Measurements from ENCODE around the gene DCUN1D3.
"Not testable (repeated sequence)": the region's sequence is repeated elsewhere in the genome, so short reads cannot be mapped to it uniquely, and the experiment has no call there.

Gene DCUN1D3

DNA sequence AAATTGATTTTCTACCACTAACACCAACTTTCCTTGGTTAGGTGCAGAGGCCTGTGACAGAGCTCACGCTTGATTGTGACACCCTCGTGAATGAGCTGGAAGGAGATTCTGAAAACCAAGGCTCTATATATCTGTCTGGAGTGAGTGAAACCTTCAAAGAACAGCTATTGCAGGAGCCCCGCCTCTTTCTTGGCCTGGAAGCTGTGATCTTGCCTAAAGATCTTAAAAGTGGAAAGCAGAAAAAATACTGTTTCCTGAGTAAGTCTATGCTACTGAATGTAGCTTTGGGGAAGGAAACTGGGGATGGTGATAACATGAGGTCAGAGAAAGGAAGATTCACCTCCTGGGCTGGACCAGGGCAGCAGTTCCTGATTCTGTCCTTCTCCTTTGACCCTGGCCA is 55.6 kb downstream of the DCUN1D3 start:
- DNase-seq (ENCODE audit: extremely low spot score, insufficient read length, low read depth) (no peak), FAIRE-seq (no peak)

DNA sequence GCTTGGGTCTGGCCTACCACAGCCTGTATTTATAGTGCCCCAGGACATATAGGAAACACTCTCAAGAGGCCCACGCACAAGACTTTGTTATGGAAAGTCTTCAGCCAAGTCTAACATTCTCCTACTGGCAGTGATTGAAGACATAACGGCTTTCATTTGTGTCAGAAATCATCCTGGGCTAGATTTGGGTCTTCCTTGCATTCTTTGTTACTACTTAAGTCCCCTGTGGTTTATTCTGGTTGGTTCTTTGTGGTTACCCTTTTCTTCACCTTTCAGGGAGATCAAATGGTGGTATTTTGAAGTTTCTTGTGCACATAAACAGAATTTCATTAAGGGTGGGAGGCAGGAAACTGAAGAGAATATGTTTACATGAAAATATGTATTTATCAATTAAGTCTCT is 56.1 kb downstream of the DCUN1D3 start:
- no peak for FAIRE-seq

DNA sequence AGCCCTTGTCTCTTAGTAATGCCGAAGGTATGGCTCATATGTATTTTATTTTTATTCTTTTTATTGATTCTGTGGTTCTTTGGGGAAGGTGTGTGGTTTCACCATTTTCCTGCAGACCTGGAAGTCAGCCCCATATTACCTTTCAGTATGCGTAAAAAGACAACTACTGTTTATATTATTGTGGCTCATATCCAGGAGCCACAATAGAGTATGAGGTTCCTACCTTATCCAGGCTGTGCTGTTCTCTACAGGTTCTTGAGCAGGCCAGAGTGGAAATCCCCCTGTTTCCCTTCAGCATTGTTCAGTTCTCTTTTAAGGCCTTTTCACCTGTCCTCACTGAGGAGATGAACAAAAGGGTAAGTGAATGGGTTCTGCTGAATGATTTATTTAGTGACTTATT is 60.7 kb downstream of the DCUN1D3 start:
- FAIRE-seq, result no peak

More for the DNA sequence above, 56.1 kb downstream of the DCUN1D3 start:
- DNase-seq (ENCODE audit: extremely low spot score, insufficient read length, low read depth), result no peak

GRCh38 chr16:20838240-20838639 is 61.9 kb downstream of the DCUN1D3 start:
- no peak for FAIRE-seq
- no peak for DNase-seq (ENCODE audit: extremely low spot score, insufficient read length, low read depth)

More for the DNA sequence above, 60.7 kb downstream of the DCUN1D3 start:
- DNase-seq (ENCODE audit: extremely low spot score, insufficient read length, low read depth), result no peak

DNA sequence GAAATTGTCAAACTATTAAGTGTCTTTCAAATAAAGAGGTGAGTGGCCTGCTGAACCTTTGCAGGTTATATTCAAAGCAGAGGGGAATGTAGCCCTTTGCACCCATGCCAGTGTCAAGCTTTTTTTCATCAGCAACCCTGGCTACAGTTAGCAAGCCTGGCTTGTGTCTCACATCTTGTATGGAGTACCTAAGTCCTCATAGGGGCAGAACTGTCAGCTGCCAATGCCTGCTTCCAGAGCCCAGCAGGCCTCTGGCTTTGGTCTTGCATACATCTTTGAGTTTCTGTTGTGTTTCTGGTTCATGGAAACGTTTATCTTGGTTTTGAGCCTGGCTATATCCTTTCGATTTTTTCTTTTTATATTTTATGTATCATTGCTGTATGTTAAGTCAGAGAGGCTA is 67.1 kb downstream of the DCUN1D3 start:
- DNase-seq (ENCODE audit: extremely low spot score, insufficient read length, low read depth) (no peak), FAIRE-seq (no peak)

DNA sequence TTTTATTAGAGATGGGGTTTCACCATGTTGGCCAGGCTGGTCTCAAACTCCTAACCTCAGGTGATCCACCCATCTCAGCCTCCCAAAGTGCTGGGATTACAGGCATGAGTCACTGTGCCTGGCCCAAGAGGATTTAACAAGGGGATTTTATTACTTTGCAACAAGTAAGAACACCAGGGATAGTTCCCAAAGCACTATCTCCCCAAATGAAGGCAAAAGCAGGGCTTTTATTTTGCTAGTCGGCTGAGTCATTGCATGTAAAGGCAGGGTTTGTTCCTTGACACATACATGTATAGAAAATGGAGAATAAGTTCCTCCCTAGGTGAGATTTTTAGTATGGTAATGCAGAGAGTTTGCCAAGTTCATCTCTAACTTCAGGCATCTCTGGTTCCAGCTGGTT is 69.8 kb downstream of the DCUN1D3 start:
- no peak for DNase-seq (ENCODE audit: extremely low spot score, insufficient read length, low read depth)

GRCh38 chr16:20829536-20829935 is 70.6 kb downstream of the DCUN1D3 start:
- FAIRE-seq, result no peak
- no peak for DNase-seq (ENCODE audit: extremely low spot score, insufficient read length, low read depth)

More for the DNA sequence above, 69.8 kb downstream of the DCUN1D3 start:
- FAIRE-seq, result no peak

DNA sequence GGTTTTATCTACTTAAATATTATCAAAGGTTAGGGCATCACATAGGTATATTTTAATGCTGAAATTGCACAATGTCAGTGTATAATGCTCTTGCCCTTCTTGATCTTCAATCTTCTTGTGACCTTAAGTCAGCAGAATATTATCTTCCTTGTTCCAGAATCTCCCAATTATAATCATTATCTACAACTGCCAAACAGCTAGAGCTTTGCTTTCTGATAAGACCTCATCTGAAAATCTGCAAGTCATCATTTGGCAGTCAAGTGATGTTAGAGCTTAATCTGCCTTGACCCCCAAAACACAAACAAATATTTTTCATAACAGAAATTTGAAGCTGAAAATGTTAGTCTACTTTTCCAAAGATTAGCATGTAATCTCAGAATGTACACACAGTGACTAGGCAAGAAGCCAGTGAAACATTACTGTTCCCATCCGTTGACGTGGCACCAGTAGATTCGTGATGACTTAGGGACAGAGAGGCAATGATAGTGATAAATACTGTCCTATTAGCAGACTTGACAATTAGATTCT is 74.1 kb downstream of the DCUN1D3 start:
- FAIRE-seq, result no peak

DNA sequence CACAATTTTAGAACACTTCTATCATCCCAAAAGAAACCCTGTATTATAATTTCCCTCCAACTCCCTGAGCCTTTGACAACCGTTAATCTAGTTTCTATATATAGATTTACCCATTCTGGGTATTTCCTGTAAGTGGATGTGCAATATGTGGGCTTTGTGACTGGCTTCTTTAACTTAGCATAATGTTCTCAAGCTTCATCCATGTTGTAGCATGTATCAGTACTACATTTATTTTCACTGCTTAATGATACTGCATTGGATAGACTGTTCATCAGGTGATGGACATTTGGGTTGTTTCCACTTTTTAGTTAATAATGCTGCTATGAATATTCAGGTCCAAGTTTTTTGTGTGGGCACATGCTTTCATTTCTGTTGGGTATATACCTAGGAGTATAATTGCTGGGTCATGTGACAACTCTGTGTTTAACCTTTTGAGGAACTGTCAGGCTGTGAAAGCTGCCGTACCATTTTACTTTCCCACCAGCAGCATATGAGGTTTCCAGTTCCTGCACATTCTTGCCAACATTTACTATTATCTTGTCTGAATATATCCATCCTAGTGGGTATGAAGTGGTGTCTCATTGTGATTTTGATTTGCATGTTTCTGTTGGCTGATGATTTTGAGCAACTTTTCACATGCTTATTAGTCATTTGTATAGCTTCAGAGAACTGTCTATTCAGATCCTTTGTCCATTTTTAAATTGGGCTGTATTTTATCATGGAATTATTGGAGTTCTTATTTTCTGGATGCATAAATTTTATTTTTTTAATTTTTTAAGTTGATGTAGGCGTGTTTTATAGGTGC is 77.4 kb downstream of the DCUN1D3 start:
- FAIRE-seq (no peak), DNase-seq (ENCODE audit: extremely low spot score, insufficient read length, low read depth) (no peak)

More for the DNA sequence above, 74.1 kb downstream of the DCUN1D3 start:
- no peak for DNase-seq (ENCODE audit: extremely low spot score, insufficient read length, low read depth)

GRCh38 chr16:20821682-20822081 is 78.5 kb downstream of the DCUN1D3 start:
- FAIRE-seq, result no peak
- no peak for DNase-seq (ENCODE audit: extremely low spot score, insufficient read length, low read depth)

DNA sequence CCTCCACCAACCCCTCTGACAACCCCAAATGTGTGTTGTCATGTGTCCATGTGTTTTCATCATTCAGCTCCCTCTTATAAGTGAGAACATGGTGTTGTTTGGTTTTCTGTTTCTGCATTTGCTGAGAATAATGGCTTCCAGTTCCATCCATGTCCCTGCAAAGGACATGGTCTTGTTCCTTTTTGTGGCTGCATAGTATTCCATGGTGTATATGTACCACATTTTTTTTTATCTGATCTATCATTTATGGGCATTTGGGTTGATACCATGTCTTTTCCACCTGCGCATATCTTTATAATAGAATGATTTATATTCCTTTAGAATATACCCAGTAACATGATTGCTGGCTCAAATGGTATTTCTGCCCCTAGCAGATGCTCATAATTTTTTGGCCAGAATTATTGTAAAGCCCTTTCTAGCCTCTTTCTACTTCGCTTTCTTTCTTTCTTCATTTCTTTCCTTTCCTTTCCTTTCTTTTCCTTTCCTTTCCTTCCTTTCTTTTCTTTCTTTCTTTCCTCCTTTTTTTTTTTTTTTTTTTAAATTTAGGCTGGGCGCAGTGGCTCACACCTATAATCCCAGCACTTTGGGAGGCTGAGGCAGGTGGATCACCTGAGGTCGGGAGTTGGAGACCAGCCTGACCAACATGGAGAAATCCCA is 81.1 kb downstream of the DCUN1D3 start:
- DNase-seq (ENCODE audit: extremely low spot score, insufficient read length, low read depth), result no peak
- no peak for FAIRE-seq

- no peak for FAIRE-seq
Measured at GRCh38 chr16:20814784-20815183, 85.4 kb downstream of the DCUN1D3 start.

DNA sequence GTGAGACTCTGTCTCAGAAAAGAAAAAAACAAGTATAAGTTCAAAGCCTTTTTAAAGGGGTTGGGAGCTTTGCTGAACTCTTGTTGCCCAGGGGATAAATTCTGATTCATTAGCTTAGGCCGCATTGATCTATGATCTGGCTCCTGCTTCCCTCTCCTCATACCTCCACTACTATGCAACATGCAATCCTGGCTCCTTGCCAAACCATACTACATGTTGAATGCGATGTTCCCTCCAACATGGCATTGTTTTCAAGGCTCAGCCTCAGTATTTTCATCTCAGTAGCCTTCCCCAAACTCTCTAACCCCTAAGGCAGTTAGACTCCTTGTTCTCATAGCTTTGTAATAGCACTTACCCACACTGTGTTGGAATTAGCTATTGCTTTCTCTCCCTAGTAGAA is 87.6 kb downstream of the DCUN1D3 start:
- DNase-seq (ENCODE audit: extremely low spot score, insufficient read length, low read depth) (no peak), FAIRE-seq (no peak)

More at GRCh38 chr16:20814784-20815183, 85.4 kb downstream of the DCUN1D3 start:
- DNase-seq (ENCODE audit: extremely low spot score, insufficient read length, low read depth), result no peak

DNA sequence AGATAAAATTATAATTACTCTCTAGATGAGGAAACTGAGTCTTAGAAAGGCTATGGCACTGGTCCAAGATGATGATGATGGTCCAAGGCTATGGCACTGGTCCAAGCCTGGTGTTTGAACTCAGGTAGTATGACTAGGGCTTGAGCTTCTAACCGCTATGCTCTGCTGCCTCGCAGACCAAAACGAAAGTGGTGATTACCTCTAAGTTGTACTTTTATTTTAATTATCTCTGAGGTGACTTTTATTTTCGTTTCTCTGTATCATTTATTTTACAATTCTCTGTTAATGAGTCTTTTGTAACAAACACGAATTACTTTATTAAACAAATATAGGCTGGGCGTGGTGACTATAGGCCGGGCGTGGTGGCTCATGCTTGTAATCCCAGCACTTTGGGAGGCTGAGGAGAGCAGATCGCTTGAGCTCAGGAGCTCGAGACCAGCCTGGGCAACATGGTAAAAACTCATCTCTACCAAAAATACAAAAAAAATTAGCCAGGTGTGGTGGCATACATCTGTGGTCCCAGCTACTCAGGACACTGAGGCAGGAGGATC is 88.2 kb downstream of the DCUN1D3 start:
- peak; percentile 36 for FAIRE-seq
- no peak for DNase-seq (ENCODE audit: extremely low spot score, insufficient read length, low read depth)

DNA sequence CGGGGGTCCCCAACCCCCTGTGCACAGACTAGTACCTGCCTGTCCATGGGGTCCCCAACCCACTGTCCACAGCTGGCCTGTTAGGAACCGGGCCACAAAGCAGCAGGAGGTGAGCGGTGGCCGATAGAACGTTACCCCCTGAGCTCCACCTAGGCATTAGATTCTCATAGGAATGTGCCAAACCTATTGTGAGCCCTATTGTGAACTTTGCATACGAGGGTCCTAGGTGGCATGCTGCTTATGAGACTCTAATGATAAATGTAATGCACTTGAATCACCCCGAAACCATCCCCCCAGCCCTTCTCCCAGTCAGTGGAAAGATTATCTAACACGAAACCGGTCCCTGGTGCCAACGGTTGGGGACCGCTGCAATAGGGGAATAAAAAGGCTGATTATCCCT is 92.3 kb downstream of the DCUN1D3 start:
- no peak for DNase-seq (ENCODE audit: extremely low spot score, insufficient read length, low read depth)
- FAIRE-seq, result no peak

DNA sequence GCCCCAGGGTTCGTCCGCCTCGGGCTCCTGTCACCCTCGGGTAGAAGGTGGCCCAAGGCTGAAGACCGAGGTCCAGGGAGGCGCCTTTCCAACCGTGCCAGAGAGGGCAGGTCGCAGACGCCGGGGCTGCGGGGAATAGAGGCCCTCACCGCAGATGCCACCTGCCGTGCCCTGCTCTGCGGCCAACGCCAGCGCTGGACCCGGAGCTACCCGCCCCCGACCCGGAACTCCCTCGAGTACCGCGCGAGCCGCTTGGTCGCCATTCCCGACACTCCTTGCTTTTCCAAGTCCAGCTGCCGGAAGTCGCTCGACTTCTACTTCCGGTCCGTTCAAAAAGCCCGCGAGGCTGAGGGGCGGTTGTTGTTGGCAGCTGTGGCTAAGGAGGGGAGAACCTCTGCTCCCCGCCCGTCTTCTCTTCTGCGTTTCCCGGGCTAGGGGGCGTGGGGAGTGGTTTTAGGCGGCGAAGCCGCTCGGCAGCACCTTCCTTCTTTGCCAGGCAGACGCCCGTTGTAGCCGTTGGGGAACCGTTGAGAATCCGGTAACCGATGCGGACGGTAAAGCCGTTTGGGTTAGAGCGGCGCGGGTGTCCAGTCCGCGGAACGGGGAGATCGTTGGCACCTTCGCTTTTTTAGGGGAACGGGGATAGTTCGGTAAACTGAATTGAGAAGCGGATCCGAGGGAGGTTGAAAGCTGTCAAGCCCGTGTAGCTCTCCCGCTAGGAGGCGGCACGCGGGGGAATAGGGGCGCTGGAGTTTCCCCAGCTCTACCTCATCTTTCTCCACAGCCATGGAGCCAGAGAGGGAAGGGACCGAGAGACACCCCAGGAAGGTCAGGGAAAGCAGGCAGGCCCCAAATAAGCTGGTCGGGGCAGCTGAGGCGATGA is 93.7 kb downstream of the DCUN1D3 start, which contains the start of the genes ERI2 and REXO5:
Gene ERI2, minus strand, starts transcription at position 305 of the 883 bp plus-strand sequence. Its CDS starts 42 bp downstream, at position 263.
Gene REXO5, plus strand, starts transcription at position 360 of the 883 bp plus-strand sequence. Its CDS starts 427 bp downstream, at position 787.
- FAIRE-seq (peak; percentile 88), DNase-seq (ENCODE audit: extremely low spot score, insufficient read length, low read depth) (peak; percentile 87)

DNA sequence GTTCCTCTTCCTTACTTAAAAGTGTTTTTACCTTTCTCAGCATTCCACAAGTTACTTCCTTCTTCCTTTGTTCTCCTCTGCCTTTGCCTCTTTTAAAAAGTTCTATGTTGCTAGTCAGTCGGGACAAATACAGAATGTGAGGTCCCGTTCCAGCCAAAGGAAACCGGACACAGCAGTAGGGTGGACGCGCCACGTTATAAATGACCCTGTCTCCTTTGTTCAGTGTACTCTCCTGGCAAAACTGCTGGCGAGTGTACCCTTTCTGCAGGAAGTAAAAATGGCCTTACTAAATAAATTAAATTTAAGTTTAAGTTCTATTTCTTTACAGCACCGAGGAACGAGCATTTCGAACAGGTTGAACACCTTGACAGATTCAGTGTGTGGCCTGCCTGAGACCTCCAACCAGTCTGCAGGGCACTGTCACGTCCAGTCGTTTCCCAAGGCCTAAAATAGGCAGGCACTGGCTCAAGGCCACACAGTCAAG is 94.4 kb downstream of the DCUN1D3 start:
- DNase-seq (ENCODE audit: extremely low spot score, insufficient read length, low read depth); FAIRE-seq: not testable (repeated sequence)
